ENCODE data around the gene GINS1. TPM values are rescaled to one million over a fixed set of nuclear protein-coding genes. Genes with fewer than 3 reads are reported as not detected.

Gene GINS1
- total and polyA plus RNA-seq, 2 of the 8 experiments (the other 6 are each of a cell fraction or from before 2014, with no cell fraction given) = 44.7 to 68.4 TPM

DNA sequence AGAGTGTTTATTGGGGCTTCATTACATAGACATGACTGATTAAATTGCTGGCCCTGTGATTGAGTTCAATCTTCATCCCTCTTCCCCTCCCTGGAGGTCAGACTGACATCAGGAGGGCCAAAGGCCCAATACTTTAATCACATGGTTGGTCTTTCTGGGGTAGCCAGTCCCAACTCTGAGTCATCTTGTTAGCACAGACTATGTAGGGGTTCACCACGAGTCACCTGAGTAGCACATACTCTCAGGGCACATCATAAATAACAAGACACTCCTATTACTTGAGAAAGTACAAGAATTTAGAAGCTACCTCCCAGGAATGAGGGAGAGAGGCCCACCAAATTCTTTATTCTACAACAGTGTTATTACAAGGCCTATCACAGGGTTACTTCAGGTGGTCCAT, 11.3 kb downstream of the GINS1 start:
- Histone ChIP-seq H4K8ac (ENCODE audit: extremely low read depth, insufficient read depth, low read length) (no peak overlapping the region), H2AK5ac (ENCODE audit: low read depth, low read length) (no peak overlapping the region), H3K18ac (ENCODE audit: extremely low read depth, low read length) (no peak overlapping the region), H4K91ac (replicated peaks; ENCODE audit: insufficient read length, low read length) (no peak overlapping the region), H3K4me2 (ENCODE audit: insufficient read depth in 1 of 2, low read depth in 2 of 2, low read length in 2 of 2) (no peak overlapping the region), H2BK5ac (ENCODE audit: low read depth, low read length) (no peak overlapping the region), H2BK12ac (ENCODE audit: low read depth, low read length) (no peak overlapping the region), H3K4me3 (ENCODE audit: extremely low read depth in 1 of 4, insufficient read depth in 2 of 4, low read depth in 3 of 4, low read length in 4 of 4) (no peak overlapping the region), H3K36me3 (ENCODE audit: control insufficient read depth in 2 of 4, insufficient read depth in 4 of 4, low read length in 3 of 4) (peaks cover 18 to 73% (median 52%) of the 10 kb centered on the region in 4 experiments), H3K27me3 (replicated peaks in 1 of 4; ENCODE audit: control insufficient read depth in 3 of 4, extremely low read depth in 1 of 4, insufficient read depth in 3 of 4, low read length in 3 of 4) (peaks cover 0 to 1% (median 0%) of the 10 kb centered on the region in 4 experiments; a peak in 1 of 7 replicates), H4K20me1 (replicated peaks in 1 of 2; ENCODE audit: control insufficient read depth in 1 of 2, insufficient read depth in 2 of 2, low read length in 2 of 2) (peaks cover 4 to 8% of the 10 kb centered on the region in 2 experiments), H3K56ac (replicated peaks; ENCODE audit: insufficient read length, low read depth, low read length) (no peak overlapping the region), H3K4me1 (replicated peaks in 1 of 4; ENCODE audit: control insufficient read depth in 3 of 4, insufficient read depth in 4 of 4, low read length in 3 of 4) (no peaks in the 10 kb centered on the region), H3K79me2 (ENCODE audit: control insufficient read depth in 1 of 2, insufficient read depth in 2 of 2, low read length in 2 of 2) (peaks cover 0 to 10% of the 10 kb centered on the region in 2 experiments; a peak in 1 of 4 replicates), H2BK20ac (ENCODE audit: low read length) (no peak overlapping the region), H4K5ac (ENCODE audit: insufficient read length, low read depth, low read length) (no peak overlapping the region), H3K79me1 (ENCODE audit: low read depth, low read length) (peaks cover 2% of the 10 kb centered on the region; the same call in 1 of the 2 replicates), H3K14ac (ENCODE audit: insufficient read length) (no peak overlapping the region), H3K4ac (replicated peaks; ENCODE audit: insufficient read length, low read depth, low read length) (no peak overlapping the region), H2BK120ac (replicated peaks; ENCODE audit: low read depth, low read length) (no peak overlapping the region), H3K23me2 (ENCODE audit: low read depth, low read length) (no peaks in the 10 kb centered on the region; the same call in 1 of the 2 replicates), H3K9me3 (ENCODE audit: insufficient read depth in 2 of 2, low read depth in 1 of 2, low read length in 1 of 2) (no peaks in the 10 kb centered on the region), H2BK15ac (ENCODE audit: low read length) (no peak overlapping the region), H3K9ac (replicated peaks in 1 of 4; ENCODE audit: extremely low read depth in 1 of 4, low read depth in 3 of 4, low read length in 3 of 4) (no peak overlapping the region), H2AFZ (ENCODE audit: low read length) (no peak overlapping the region), H3K27ac (ENCODE audit: low read depth, low read length) (no peak overlapping the region), H3K23ac (ENCODE audit: insufficient read length) (no peak overlapping the region)
- no peak for TF ChIP-seq TEAD4 (IDR thresholded peaks at IDR 0.05; ENCODE audit: low read depth, low read length)
- WGBS, 2 experiments (ENCODE audit: extremely low coverage in 1 of 2, insufficient coverage in 1 of 2, insufficient read length in 1 of 2, insufficient replicate concordance in 2 of 2, low coverage in 1 of 2, low lambda C conversion rate in 2 of 2, missing lambda C conversion rate in 1 of 2) = 94% methylated on average over 1 of the region's 1 CpG; no CpG with 5 or more reads in 1 of the 2 experiments
- FAIRE-seq = no peak
- no peak for DNase-seq (ENCODE audit: low read depth in 1 of 2, low spot score in 2 of 2)
- ChIA-PET CTCF (ENCODE audit: partially characterized antibody) (interaction anchor here (0.9 to 1.7 kb wide), 3 partner anchors 19 to 51 kb away, joined by 3 to 5 read pairs (median 4); no protein-coding TSS in a partner anchor), POLR2A (ENCODE audit: partially characterized antibody) (interaction anchor here (0.8 to 6.6 kb wide), 3 partner anchors 10 to 19 kb away, joined by 3 to 42 read pairs (median 4); partner anchors contain the start of gene GINS1)

All from H1 (cell line).